ENCODE measurements around the gene CHRNB1.

The CHRNB1 gene

GRCh38 chr17:7407485-7408251, 37.2 kb upstream of the CHRNB1 start, which contains the start of gene NLGN2:
TSS of gene NLGN2 (plus strand) at chr17:7407845. CDS start at chr17:7408256, 411 bp downstream.
- no peak within 1 kb of the TSS for H3K4me3 ChIP-seq (ENCODE audit: low read depth, low read length)
- DNase-seq, result no peak
- H3K9me3 ChIP-seq (ENCODE audit: severe bottlenecking), result no peaks in the 10 kb centered on the region
- no peaks in the 10 kb centered on the region for H3K27me3 ChIP-seq (ENCODE audit: insufficient read depth, low read depth, severe bottlenecking)
- H3K36me3 ChIP-seq, result peaks cover 13% of the 10 kb centered on the region
- TF ChIP-seq CTCF (IDR thresholded peaks at IDR 0.05; ENCODE audit: low read depth, low read length), result no peak
- H3K27ac ChIP-seq, result no peak within 1 kb of the TSS

DNA sequence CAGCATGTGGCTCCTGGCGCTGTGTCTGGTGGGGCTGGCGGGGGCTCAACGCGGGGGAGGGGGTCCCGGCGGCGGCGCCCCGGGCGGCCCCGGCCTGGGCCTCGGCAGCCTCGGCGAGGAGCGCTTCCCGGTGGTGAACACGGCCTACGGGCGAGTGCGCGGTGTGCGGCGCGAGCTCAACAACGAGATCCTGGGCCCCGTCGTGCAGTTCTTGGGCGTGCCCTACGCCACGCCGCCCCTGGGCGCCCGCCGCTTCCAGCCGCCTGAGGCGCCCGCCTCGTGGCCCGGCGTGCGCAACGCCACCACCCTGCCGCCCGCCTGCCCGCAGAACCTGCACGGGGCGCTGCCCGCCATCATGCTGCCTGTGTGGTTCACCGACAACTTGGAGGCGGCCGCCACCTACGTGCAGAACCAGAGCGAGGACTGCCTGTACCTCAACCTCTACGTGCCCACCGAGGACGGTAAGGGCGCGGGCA, 36.6 kb upstream of the CHRNB1 start:
- Histone ChIP-seq H3K9me3 (ENCODE audit: severe bottlenecking) (no peaks in the 10 kb centered on the region), H3K27me3 (ENCODE audit: insufficient read depth, low read depth, severe bottlenecking) (no peaks in the 10 kb centered on the region), H3K36me3 (peaks cover 13% of the 10 kb centered on the region), H3K27ac (no peak overlapping the region), H3K4me3 (ENCODE audit: low read depth, low read length) (no peak overlapping the region)
- no peak for DNase-seq
- TF ChIP-seq CTCF (IDR thresholded peaks at IDR 0.05; ENCODE audit: low read depth, low read length), result no peak

DNA sequence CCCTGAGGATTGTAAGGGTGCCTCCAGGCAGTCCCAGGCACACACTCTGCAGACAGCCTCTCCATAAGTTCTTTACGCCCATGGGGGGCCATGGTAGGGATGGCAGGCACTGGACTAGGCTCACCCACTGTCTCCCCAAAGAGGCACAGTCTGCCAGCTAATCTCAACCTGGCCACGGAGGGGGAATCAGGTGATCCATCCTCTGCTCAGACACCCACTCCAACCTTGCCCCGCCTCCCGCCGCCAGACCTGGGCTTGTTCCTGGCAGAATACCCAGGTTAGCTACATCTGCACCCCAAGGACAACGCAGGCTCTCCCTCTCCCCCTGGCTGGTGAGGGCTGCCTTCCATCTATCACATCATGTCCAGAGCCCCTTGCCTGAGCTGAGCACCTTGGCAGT, 36.0 kb upstream of the CHRNB1 start:
- no peak for DNase-seq
- no peak for TF ChIP-seq CTCF (IDR thresholded peaks at IDR 0.05; ENCODE audit: low read depth, low read length)
- H3K27ac ChIP-seq, result no peak overlapping the region
- no peaks in the 10 kb centered on the region for H3K27me3 ChIP-seq (ENCODE audit: insufficient read depth, low read depth, severe bottlenecking)
- peaks cover 13% of the 10 kb centered on the region for H3K36me3 ChIP-seq
- H3K4me3 ChIP-seq (ENCODE audit: low read depth, low read length), result no peak overlapping the region
- H3K9me3 ChIP-seq (ENCODE audit: severe bottlenecking), result no peaks in the 10 kb centered on the region

GRCh38 chr17:7409716-7410115, 35.1 kb upstream of the CHRNB1 start:
- Histone ChIP-seq H3K27ac (no peak overlapping the region), H3K36me3 (peaks cover 13% of the 10 kb centered on the region), H3K27me3 (ENCODE audit: insufficient read depth, low read depth, severe bottlenecking) (no peaks in the 10 kb centered on the region), H3K9me3 (ENCODE audit: severe bottlenecking) (no peaks in the 10 kb centered on the region), H3K4me3 (ENCODE audit: low read depth, low read length) (no peak overlapping the region)
- no peak for TF ChIP-seq CTCF (IDR thresholded peaks at IDR 0.05; ENCODE audit: low read depth, low read length)
- DNase-seq, result no peak

DNA sequence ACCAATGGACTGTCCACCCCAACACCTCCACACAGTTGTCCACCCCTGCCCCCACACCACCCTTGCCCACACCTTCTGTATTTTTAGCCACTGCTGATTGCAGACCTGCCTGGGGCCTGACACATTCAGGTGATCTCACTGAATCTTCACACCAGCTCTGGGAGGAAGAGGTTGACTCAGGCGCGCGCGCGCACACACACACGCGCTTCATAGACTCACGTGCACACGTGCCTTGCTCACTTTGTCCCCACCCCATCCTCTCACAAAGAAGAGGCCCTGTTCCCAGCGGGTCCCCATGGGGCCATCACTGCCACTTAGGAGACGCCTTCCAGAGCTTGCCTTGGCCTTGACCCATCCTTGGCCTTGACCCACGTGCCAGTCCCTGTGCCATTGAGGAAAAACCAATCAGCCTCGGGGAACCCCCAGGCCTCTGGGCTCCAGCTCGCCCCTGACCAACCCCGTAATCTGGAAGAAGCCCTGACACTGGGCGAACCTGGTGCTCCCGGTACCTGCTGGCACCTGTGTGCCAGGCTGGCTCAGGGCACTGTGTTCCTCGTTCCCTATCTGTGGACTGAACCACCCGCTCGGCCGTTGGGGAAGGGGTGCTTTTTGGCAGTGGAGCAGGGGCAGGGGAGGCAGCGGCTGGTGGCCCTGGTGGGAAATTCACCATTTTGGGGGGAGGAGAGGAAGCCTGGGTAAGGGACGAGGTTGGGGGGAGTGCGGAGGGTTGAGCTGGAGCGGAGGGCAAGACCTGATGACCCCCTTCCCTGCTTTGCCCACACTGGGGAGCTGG, 34.0 kb upstream of the CHRNB1 start:
- Histone ChIP-seq H3K4me3 (ENCODE audit: low read depth, low read length) (no peak overlapping the region), H3K9me3 (ENCODE audit: severe bottlenecking) (no peaks in the 10 kb centered on the region), H3K27me3 (ENCODE audit: insufficient read depth, low read depth, severe bottlenecking) (no peaks in the 10 kb centered on the region), H3K27ac (no peak overlapping the region), H3K36me3 (peaks cover 19% of the 10 kb centered on the region)
- TF ChIP-seq CTCF (IDR thresholded peaks at IDR 0.05; ENCODE audit: low read depth, low read length), result no peak
- no peak for DNase-seq

Data from WERI-Rb-1 (cell line).